Kidney (tissue), 14 donors: ENCODE measurements around the gene BSX. TPM values are rescaled to one million over a fixed set of nuclear protein-coding genes. Genes with fewer than 3 reads are reported as not detected.

Experiments
- DNase-seq, 5 donors: peaks; one replicate each; pipeline ENCODE4 v3.0.0-alpha.2; 2013 to 2020
- FAIRE-seq: peaks from 2 replicates; lab custom pipeline; 2012; peaks lifted over from hg19 to GRCh38; lab: Jason Lieb, UNC
- H3K27ac ChIP-seq, 2 donors: one replicate each; pipeline ENCODE4 v1.7.0; 2013; ENCODE audit warnings: low read depth in 2 of 2, low read length in 2 of 2, inconsistent platforms in 1 of 2
- H3K27me3 ChIP-seq: one replicate; pipeline ENCODE4 v1.7.1; 2013; ENCODE audit warnings: low read length, inconsistent platforms; ENCODE audit not compliant: control insufficient read depth, insufficient read depth
- H3K36me3 ChIP-seq, 3 donors: one replicate each; pipeline versions ENCODE4 v1.7.0 to v1.7.1; 2013; ENCODE audit warnings: low read length in 3 of 3, control low read depth in 1 of 3, inconsistent platforms in 1 of 3; ENCODE audit not compliant: insufficient read depth in 3 of 3, control insufficient read depth in 2 of 3
- H3K4me1 ChIP-seq, 3 donors: one replicate each; pipeline versions ENCODE4 v1.7.0 to v1.7.1; 2013; ENCODE audit warnings: low read length in 3 of 3, inconsistent platforms in 1 of 3, low read depth in 1 of 3; ENCODE audit not compliant: control insufficient read depth in 2 of 3, insufficient read depth in 2 of 3
- H3K4me3 ChIP-seq, 3 donors: one replicate each; pipeline versions ENCODE4 v1.7.0 to v1.8.1; 2013; ENCODE audit warnings: low read length in 3 of 3, control low read depth in 1 of 3, inconsistent platforms in 1 of 3
- H3K9ac ChIP-seq, 3 donors: one replicate each; pipeline versions ENCODE4 v1.7.0 to v1.7.1; 2013; ENCODE audit warnings: low read length in 3 of 3, control low read depth in 1 of 3, inconsistent platforms in 1 of 3
- H3K9me3 ChIP-seq, 3 donors: one replicate each; pipeline versions ENCODE4 v1.7.0 to v1.7.1; 2013; ENCODE audit warnings: low read length in 3 of 3, control low read depth in 1 of 3, inconsistent platforms in 1 of 3; ENCODE audit not compliant: control insufficient read depth in 2 of 3, insufficient read depth in 1 of 3
- CTCF ChIP-seq: IDR thresholded peaks from 3 replicates; pipeline ENCODE4 v1.5.1; 2012; ENCODE audit warnings: mild to moderate bottlenecking, moderate library complexity, borderline replicate concordance; ENCODE audit not compliant: insufficient read depth; ENCODE audit errors: extremely low read depth
- intact Hi-C: fragments of 100-400 bp; cut with DNase I; formaldehyde crosslinking; loops from one replicate; pipeline ENCODE4 v1.11.1; 2022
- polyA plus RNA-seq: library from polyadenylated mRNA; stranded (reverse); fragments of 350-450 nt; fragmentation: Illumina TruSeq; extraction: RNeasy Lipid Tissue Mini Kit (QIAGEN cat#74804); gene quantifications from one replicate; pipeline ENCODE4 v1.2.3, GENCODE V29; 2014; ENCODE audit warnings: low read depth, low replicate concordance; ENCODE audit not compliant: insufficient read depth
- total RNA-seq: library from RNA; stranded (reverse); fragmentation: NEBNext Ultra II Directional; extraction: Animal tissue kit (Norgen Biotek cat#: 25700); gene quantifications from one replicate; pipeline ENCODE4 v1.2.1, GENCODE V29; 2021
- donor health status: control.
- donor health status: control.
- donor health status: control.
- donor health status: control.
- donor health status: control.
- donor health status: DM: yes; HTN: yes; CAD: no.
- donor health status: Normal renal cell carcinoma (clear cell type).

Gene BSX
- total and polyA plus RNA-seq, 2 donors from 2014 or later = not detected

GRCh38 chr11:122976061-122976733, 5.4 kb downstream of the BSX start:
- Histone ChIP-seq H3K27me3 (peaks cover 76% of the 10 kb centered on the region), H3K9ac (no peak overlapping the region), H3K36me3 (no peaks in the 10 kb centered on the region), H3K27ac (no peak overlapping the region), H3K4me3 (no peak overlapping the region), H3K9me3 (no peaks in the 10 kb centered on the region), H3K4me1 (peaks cover 0 to 9% (median 0%) of the 10 kb centered on the region in 3 donors)
- intact Hi-C loops = no loop called here
- no peak for FAIRE-seq
- no peak for TF ChIP-seq CTCF
- no peak for DNase-seq

GRCh38 chr11:122963961-122964360, 17.7 kb downstream of the BSX start:
- no peaks in the 10 kb centered on the region for H3K36me3 ChIP-seq
- H3K27me3 ChIP-seq = peaks cover 6% of the 10 kb centered on the region
- H3K9me3 ChIP-seq = no peaks in the 10 kb centered on the region
- no peak overlapping the region for H3K4me3 ChIP-seq
- no peak for TF ChIP-seq CTCF
- H3K4me1 ChIP-seq = no peaks in the 10 kb centered on the region
- DNase-seq = no peak
- no peak overlapping the region for H3K9ac ChIP-seq
- H3K27ac ChIP-seq = no peak overlapping the region
- FAIRE-seq = no peak
- intact Hi-C loops = no loop called here

GRCh38 chr11:122954455-122954854, 27.2 kb downstream of the BSX start:
- no peaks in the 10 kb centered on the region for H3K36me3 ChIP-seq
- no peak overlapping the region for H3K9ac ChIP-seq
- DNase-seq (no peak), FAIRE-seq (no peak)
- no peak overlapping the region for H3K4me3 ChIP-seq
- no peaks in the 10 kb centered on the region for H3K27me3 ChIP-seq
- no peaks in the 10 kb centered on the region for H3K9me3 ChIP-seq
- no peak for TF ChIP-seq CTCF
- intact Hi-C loops = no loop called here
- no peaks in the 10 kb centered on the region for H3K4me1 ChIP-seq
- H3K27ac ChIP-seq = no peak overlapping the region
